HEK293T (cell line): Measurements from ENCODE around the gene IL17RA.

Experiments used
- FOXM1 ChIP-seq: fragments of 450-650 bp; IDR thresholded peaks from 2 replicates; pipeline ENCODE4 v1.6.1; 2017; ENCODE audit warnings: mild to moderate bottlenecking, borderline replicate concordance
- NFRKB ChIP-seq: fragments of 450-650 bp; IDR thresholded peaks from 2 replicates; pipeline ENCODE4 v1.6.1; 2016; ENCODE audit warnings: mild to moderate bottlenecking, moderate library complexity
- SUZ12 ChIP-seq: fragments of 450-650 bp; IDR thresholded peaks from 2 replicates; pipeline ENCODE4 v1.6.1; 2016; ENCODE audit warnings: mild to moderate bottlenecking

DNA sequence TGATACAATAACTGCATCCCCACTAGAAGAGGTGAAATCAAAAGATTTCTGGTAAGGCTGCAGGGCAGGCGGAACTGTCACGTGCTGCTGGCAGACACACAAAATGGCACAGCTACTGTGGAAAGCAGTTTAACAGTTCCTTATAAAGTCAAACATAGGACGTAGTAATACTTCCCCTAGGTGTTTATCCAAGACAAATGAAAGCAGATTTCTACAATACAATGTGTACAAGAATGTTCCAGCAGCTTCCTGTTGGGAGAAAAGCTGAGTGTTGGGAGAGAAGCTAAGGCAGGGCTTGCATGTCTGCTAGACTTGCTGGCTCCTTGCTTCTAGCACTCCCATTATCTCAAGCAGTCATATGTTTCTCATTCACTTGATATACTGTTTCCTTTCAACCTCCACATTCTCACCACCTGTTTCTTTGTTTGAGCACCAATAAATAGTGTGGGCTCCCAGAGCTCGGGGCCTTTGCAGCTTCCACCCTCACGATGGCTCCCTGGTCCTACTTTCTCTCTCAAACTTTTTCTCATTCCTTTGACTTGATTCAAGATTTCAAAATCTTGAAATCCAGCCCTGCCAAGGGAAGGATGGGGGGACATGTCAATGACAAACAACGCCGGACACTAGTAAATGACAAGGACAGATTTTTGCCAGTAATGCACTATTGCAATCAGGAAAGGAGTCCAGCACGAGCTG is 21.2 kb upstream of the IL17RA start:
- no peak for TF ChIP-seq SUZ12
- TF ChIP-seq NFRKB, result no peak
- TF ChIP-seq FOXM1, result no peak
